Forelimb muscle (tissue), 1 donor: ENCODE data around the gene PERP. TPM values are rescaled to one million over a fixed set of nuclear protein-coding genes. Genes with fewer than 3 reads are reported as not detected.
A peak's percentile ranks its signal among the peaks of the same experiment; 100 is the strongest.
"Not testable (repeated sequence)": the region's sequence is repeated elsewhere in the genome, so short reads cannot be mapped to it uniquely, and the experiment has no call there.

ENCODE experiments used
- DNase-seq: peaks from one replicate; pipeline ENCODE4 v3.0.0-alpha.2; 2013; ENCODE audit warnings: low read depth
- polyA plus RNA-seq: library from polyadenylated mRNA; unstranded; fragments of 120-200 nt; gene quantifications from one replicate; pipeline ENCODE4 v1.2.1, GENCODE V29; 2013; ENCODE audit not compliant: insufficient read length

PERP gene
- 0.33 TPM for polyA plus RNA-seq

- no peak for DNase-seq
Observed at GRCh38 chr6:138107078-138107751, at the start of gene PERP. TSS of gene PERP (minus strand) at chr6:138107419. CDS start at chr6:138107340, 79 bp downstream.

- no peak for DNase-seq
Observed at GRCh38 chr6:138155443-138155842, 48.2 kb upstream of the PERP start.

DNA sequence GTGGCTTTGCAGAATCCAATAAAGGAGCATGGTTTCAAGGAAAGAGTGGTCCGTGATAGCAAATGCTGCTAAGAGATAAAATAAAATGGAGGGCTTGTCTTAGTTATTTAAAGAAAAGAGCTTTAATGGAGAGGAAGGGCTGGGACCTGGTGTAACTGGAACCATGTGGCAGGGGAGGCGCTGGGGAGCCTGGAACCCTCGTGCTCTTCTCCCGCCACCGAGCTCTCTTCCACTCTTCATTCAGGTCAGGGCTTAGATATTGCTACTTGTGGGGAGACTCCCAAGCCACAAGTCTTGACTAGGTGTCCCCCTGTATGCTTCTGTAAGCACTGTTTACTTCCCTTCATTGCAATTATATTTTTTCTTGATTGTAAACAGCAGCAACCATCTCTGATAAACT lies 39.3 kb upstream of the PERP start:
- no peak for DNase-seq

GRCh38 chr6:138145402-138145801 lies 38.2 kb upstream of the PERP start:
- DNase-seq = no peak

- no peak for DNase-seq
Observed at GRCh38 chr6:138142806-138143205, 35.6 kb upstream of the PERP start.

- DNase-seq = no peak
Observed at GRCh38 chr6:138129190-138129589, 22.0 kb upstream of the PERP start.

- no peak for DNase-seq
Observed at GRCh38 chr6:138128096-138128495, 20.9 kb upstream of the PERP start.

- DNase-seq = no peak
Observed at GRCh38 chr6:138124096-138124495, 16.9 kb upstream of the PERP start.

- DNase-seq = no peak
Observed at GRCh38 chr6:138119976-138120375, 12.8 kb upstream of the PERP start.

DNA sequence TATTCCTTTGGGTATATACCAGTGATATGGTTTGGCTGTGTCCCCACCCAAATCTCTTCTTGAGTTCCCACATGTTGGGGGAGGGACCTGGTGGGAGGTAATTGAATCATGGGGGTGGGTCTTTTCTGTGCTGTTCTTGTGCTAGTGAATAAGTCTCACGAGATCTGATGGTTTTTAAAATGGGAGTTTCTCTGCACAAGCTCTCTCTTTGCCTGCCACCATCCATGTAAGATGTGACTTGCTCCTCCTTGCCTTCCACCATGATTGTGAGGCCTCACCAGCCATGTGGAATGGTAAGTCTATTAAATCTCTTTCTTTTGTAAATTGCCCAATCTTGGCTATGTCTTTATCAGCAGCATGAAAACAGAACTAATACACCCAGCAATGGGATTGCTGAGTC lies 12.0 kb upstream of the PERP start:
- not testable (repeated sequence) for DNase-seq

- no peak for DNase-seq
Observed at GRCh38 chr6:138117376-138117914, 10.2 kb upstream of the PERP start.

- no peak for DNase-seq
Observed at GRCh38 chr6:138116661-138116999, 9.4 kb upstream of the PERP start.

DNA sequence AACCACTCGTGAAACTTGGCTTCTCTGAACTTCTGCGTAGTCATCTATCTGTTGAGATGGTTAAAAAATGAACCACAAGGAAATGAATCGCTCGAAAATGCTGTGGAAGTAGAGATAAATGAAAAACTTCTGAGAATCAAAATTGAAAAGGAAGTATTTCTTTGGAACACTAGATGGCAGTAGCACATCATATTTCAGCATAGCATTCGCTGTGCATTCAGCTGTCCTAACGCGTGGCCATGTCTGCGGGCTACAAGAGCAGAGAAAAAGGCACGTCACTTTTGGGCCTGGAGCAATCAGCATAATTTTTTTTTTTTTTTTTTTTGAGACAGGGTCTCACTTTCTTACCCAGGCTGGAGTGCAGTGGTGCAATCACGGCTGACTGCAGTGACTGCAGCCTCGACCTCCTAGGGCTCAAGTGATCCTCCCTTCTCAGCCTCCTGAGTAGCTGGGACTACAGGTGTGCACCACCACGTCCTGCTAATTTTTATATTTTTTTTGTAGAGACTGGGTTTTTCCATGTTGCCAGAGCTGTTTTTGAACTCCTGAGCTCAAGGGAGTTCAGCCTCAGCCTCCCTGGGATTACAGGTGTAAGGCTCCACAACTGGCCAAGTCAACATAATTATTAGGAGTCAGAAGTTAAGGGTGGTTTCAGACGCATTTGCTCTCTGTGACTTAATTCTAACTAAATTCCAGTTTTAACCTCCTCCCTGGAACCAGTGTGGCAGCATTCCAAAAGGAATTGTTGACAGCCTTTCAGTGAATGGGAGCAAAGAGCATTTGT lies 8.8 kb upstream of the PERP start:
- peak; percentile 62 for DNase-seq

DNA sequence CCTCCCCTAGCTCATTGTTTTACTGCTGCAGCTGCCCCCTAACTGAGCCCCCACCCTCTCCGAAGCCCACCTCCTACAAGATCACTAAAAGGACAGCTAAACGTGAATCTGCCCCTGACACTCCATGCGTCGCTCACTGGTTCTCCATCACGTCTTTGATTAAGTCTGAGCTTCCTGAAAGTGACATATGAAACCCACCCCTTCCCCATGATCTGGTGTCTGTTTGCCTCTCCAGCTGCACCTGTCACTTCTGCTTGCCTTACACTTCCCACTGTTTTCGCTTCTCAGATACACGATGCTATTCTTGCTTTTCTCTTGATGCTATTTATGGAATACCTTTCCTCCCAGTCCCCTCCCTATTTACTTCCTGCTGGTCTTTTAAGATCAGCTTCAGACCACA lies 8.0 kb upstream of the PERP start:
- no peak for DNase-seq

- DNase-seq = no peak
Observed at GRCh38 chr6:138113588-138114210, 6.5 kb upstream of the PERP start.

DNA sequence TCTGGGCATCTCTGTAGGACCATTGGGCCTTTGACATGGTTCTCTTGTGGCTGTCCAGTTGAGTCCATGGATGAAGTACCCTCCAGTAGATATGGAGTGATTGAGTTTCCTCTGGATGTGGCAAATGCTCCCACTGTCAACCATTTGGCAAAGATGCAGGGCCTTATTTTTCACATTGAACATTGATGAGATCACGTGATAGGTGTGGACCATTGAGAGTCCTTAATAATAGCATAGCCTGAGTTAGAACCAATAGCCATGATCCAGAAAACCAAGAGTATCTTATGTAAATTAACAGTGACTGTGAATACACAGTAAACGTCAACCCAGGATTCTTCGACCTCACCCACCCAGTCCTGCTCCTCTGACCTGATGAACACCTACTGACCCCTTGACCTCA lies 3.0 kb upstream of the PERP start:
- no peak for DNase-seq

DNA sequence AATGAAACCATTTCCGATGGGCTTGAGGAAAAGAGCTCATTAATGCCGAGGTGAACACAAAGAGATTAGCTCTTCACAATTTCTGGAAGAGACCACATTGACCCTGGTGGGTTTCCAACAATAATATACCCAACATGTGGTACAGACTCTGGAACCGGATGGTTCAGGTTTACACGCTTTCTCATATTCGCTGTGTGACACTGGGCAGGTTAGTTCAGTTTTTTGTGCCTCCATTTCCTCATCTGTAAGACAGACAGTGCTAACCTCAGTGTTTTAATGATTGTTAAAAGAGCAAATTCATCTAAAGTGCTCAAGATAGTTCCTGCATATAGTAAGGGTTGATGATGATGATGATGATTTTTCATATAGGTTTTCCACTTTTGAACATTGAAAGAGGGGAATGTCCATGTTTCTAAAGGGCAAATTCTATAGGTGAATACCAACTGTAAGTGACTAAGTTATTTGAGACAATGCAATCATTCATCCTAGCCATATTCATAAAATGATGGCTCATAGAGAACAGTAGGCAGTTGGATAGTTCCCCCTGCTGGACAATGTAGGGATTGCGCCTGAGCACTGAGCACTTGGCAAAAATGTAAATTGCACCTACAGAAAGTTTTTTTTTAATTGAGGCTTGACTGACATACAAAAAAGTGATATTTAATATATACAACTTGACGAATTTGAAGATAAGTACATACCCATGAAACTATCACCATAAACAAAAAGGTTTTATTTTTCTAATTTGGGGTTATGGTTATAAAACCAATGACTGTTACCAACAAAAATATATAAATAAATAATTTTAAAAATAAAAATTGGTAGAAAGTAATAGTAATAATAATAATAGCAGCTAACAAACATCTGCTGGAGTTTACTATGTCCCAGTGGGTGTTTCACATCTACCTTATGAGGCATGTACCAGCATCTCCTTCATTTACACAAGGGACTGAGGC lies 2.1 kb upstream of the PERP start:
- DNase-seq = peak; percentile 24

DNA sequence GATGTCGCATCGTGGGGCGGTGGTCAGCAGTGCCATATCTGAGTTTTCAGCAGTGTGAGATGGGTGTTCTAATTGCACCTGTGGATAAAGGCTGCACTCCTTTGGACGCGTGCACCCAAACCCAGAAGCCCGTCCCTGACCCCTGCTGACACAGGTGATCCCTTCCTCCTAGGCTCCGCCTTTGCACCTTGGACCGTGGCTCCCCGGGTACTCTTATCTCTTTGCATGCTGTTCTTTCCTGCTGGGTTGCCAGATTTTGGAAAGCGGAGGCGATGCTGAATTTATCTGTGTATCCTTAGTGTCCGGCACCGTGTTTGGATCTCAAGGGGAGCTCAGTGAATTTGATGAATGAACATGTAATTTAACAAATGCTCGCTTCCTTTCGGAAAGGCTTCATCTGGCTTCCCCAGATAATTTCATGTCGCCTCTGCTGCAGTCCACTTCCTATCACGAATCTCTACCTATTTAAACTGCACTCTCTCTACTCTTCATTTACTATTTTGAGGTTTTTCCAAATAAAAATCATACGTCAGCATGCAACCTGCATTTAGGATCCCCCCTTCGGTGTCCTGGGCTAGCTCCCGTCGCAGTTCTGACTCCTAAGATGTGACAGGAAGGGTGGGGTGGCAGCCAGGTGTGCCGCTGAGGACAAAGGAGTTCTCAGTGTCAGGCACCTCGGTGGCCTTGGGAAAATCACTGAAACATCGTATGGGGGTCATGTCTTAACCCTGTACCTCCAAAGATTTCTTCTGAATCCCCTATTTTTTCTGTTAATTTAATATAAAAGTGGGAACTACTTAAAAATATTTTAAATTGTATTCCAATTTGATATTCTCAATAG lies 753 bp upstream of the PERP start:
- DNase-seq = no peak

- no peak for DNase-seq
Observed at GRCh38 chr6:138106665-138107077, 548 bp downstream of the PERP start.

GRCh38 chr6:138105880-138106664 lies 1.1 kb downstream of the PERP start:
- no peak for DNase-seq
